Small intestine (tissue), 7 donors: ENCODE data around the gene IQCM. TPM values are rescaled to one million over a fixed set of nuclear protein-coding genes. Genes with fewer than 3 reads are reported as not detected.

Source experiments
- DNase-seq, 2 donors: peaks; one replicate each; pipeline versions ENCODE4 v3.0.0 to v3.0.0-alpha.2; 2013
- FAIRE-seq: peaks from 2 replicates; lab custom pipeline; 2012; peaks lifted over from hg19 to GRCh38; lab: Jason Lieb, UNC
- H3K27ac ChIP-seq, 3 donors: one replicate each; pipeline ENCODE4 v1.5.1; 2013; ENCODE audit warnings: low read length in 2 of 3, mild to moderate bottlenecking in 2 of 3, control low read depth in 1 of 3, inconsistent platforms in 1 of 3, low read depth in 1 of 3, moderate library complexity in 1 of 3
- H3K27me3 ChIP-seq, 3 donors: one replicate each; pipeline ENCODE4 v1.6.1; 2013; ENCODE audit warnings: low read length in 3 of 3, inconsistent platforms in 1 of 3; ENCODE audit not compliant: control insufficient read depth in 3 of 3, insufficient read depth in 3 of 3
- H3K36me3 ChIP-seq, 3 donors: one replicate each; pipeline ENCODE4 v1.6.1; 2013; ENCODE audit warnings: low read length in 3 of 3, inconsistent platforms in 1 of 3, low read depth in 1 of 3, mild to moderate bottlenecking in 1 of 3, moderate library complexity in 1 of 3; ENCODE audit not compliant: control insufficient read depth in 3 of 3, insufficient read depth in 2 of 3
- H3K4me1 ChIP-seq, 3 donors: one replicate each; pipeline ENCODE4 v1.6.1; 2013; ENCODE audit warnings: low read length in 2 of 3, inconsistent platforms in 1 of 3, low read depth in 1 of 3, mild to moderate bottlenecking in 1 of 3, moderate library complexity in 1 of 3; ENCODE audit not compliant: control insufficient read depth in 3 of 3, insufficient read depth in 2 of 3
- H3K4me3 ChIP-seq, 3 donors: one replicate each; pipeline ENCODE4 v1.5.1; 2013; ENCODE audit warnings: low read length in 3 of 3, control low read depth in 1 of 3, inconsistent platforms in 1 of 3, low read depth in 1 of 3, mild to moderate bottlenecking in 1 of 3, moderate library complexity in 1 of 3
- H3K9me3 ChIP-seq, 2 donors: one replicate each; pipeline ENCODE4 v1.6.1; 2013; ENCODE audit warnings: low read depth in 1 of 2, low read length in 1 of 2; ENCODE audit not compliant: control insufficient read depth in 2 of 2, insufficient read depth in 1 of 2
- WGBS, 3 donors: extraction: QIAGEN DNeasy Blood & Tissue Kit; methylation state at CpG; one replicate each; pipeline ENCODE4 v1.1.7; 2013; 5-methylcytosine and 5-hydroxymethylcytosine counted together
- polyA plus RNA-seq, 4 donors: library from polyadenylated mRNA; stranded (reverse) in 3 of 4; unstranded in 1 of 4; fragments of 200-250 nt in 3 of 4; fragments of 120-200 nt in 1 of 4; gene quantifications; one replicate each; pipeline versions ENCODE4 v1.2.1 to v1.2.3, GENCODE V29; 2013
- donor health status: healthy with polysubstance abuse.
- donor health status: control.
- donor health status: control.
- donor health status: Bipolar disorder and iron deficiency.
- donor health status: healthy.

Gene IQCM
- polyA plus RNA-seq, 4 donors = 0.38 TPM; not detected in 3

GRCh38 chr4:149715822-149716585 lies 99.6 kb downstream of the IQCM start:
- FAIRE-seq (no peak), DNase-seq (no peak)
- 86 to 90% (median 87%) methylated on average over 14 of the region's 14 CpGs for WGBS, 3 donors
- H3K36me3 ChIP-seq = no peaks in the 10 kb centered on the region
- no peak overlapping the region for H3K4me3 ChIP-seq
- no peaks in the 10 kb centered on the region for H3K4me1 ChIP-seq
- H3K9me3 ChIP-seq = peaks cover 1 to 15% of the 10 kb centered on the region in 2 donors
- no peaks in the 10 kb centered on the region for H3K27me3 ChIP-seq
- H3K27ac ChIP-seq = no peak overlapping the region

GRCh38 chr4:149713031-149713430 lies 102.6 kb downstream of the IQCM start:
- Histone ChIP-seq H3K9me3 (peaks cover 1 to 15% of the 10 kb centered on the region in 2 donors), H3K4me1 (no peaks in the 10 kb centered on the region), H3K36me3 (no peaks in the 10 kb centered on the region), H3K27ac (no peak overlapping the region), H3K4me3 (no peak overlapping the region), H3K27me3 (no peaks in the 10 kb centered on the region)
- WGBS, 3 donors = 36 to 58% (median 42%) methylated on average over 3 of the region's 3 CpGs
- DNase-seq = no peak
- no peak for FAIRE-seq

- no peak for DNase-seq
- H3K9me3 ChIP-seq = peaks cover 1 to 15% of the 10 kb centered on the region in 2 donors
- H3K27me3 ChIP-seq = no peaks in the 10 kb centered on the region
- no peak for FAIRE-seq
- H3K36me3 ChIP-seq = no peaks in the 10 kb centered on the region
- H3K4me1 ChIP-seq = no peaks in the 10 kb centered on the region
- 71 to 74% (median 71%) methylated on average over 2 of the region's 2 CpGs for WGBS, 3 donors
- no peak overlapping the region for H3K4me3 ChIP-seq
- H3K27ac ChIP-seq = no peak overlapping the region
Measured at GRCh38 chr4:149711593-149712365, 103.9 kb downstream of the IQCM start.

GRCh38 chr4:149709640-149710039 lies 106.0 kb downstream of the IQCM start:
- DNase-seq = no peak
- Histone ChIP-seq H3K4me1 (no peaks in the 10 kb centered on the region), H3K27ac (no peak overlapping the region), H3K9me3 (no peaks in the 10 kb centered on the region), H3K36me3 (no peaks in the 10 kb centered on the region), H3K4me3 (no peak overlapping the region), H3K27me3 (no peaks in the 10 kb centered on the region)
- FAIRE-seq = no peak

GRCh38 chr4:149708513-149709130 lies 107.0 kb downstream of the IQCM start:
- no peaks in the 10 kb centered on the region for H3K9me3 ChIP-seq
- DNase-seq (peak in 1 of 2 donors; percentile 22), FAIRE-seq (no peak)
- 24 to 56% (median 31%) methylated on average over 1 of the region's 1 CpG for WGBS, 3 donors
- H3K36me3 ChIP-seq = no peaks in the 10 kb centered on the region
- no peaks in the 10 kb centered on the region for H3K27me3 ChIP-seq
- H3K4me3 ChIP-seq = no peak overlapping the region
- H3K4me1 ChIP-seq = no peaks in the 10 kb centered on the region
- no peak overlapping the region for H3K27ac ChIP-seq

GRCh38 chr4:149707862-149708261 lies 107.8 kb downstream of the IQCM start:
- FAIRE-seq (no peak), DNase-seq (no peak)
- WGBS, 3 donors = 25 to 30% (median 30%) methylated on average over 1 of the region's 1 CpG
- no peaks in the 10 kb centered on the region for H3K9me3 ChIP-seq
- H3K36me3 ChIP-seq = no peaks in the 10 kb centered on the region
- H3K4me3 ChIP-seq = no peak overlapping the region
- no peaks in the 10 kb centered on the region for H3K4me1 ChIP-seq
- H3K27ac ChIP-seq = no peak overlapping the region
- H3K27me3 ChIP-seq = no peaks in the 10 kb centered on the region

GRCh38 chr4:149706942-149707341 lies 108.7 kb downstream of the IQCM start:
- Histone ChIP-seq H3K27me3 (no peaks in the 10 kb centered on the region), H3K4me3 (no peak overlapping the region), H3K9me3 (no peaks in the 10 kb centered on the region), H3K4me1 (no peaks in the 10 kb centered on the region), H3K27ac (no peak overlapping the region), H3K36me3 (no peaks in the 10 kb centered on the region)
- FAIRE-seq (no peak), DNase-seq (no peak)

- Histone ChIP-seq H3K4me3 (no peak overlapping the region), H3K27ac (no peak overlapping the region), H3K36me3 (no peaks in the 10 kb centered on the region), H3K4me1 (no peaks in the 10 kb centered on the region), H3K27me3 (no peaks in the 10 kb centered on the region), H3K9me3 (no peaks in the 10 kb centered on the region)
- WGBS, 3 donors = 72 to 84% (median 82%) methylated on average over 2 of the region's 2 CpGs
- DNase-seq (no peak), FAIRE-seq (no peak)
Measured at GRCh38 chr4:149702414-149703293, 113.0 kb downstream of the IQCM start.
